ENCODE measurements around the gene JDP2.

JDP2 gene

DNA sequence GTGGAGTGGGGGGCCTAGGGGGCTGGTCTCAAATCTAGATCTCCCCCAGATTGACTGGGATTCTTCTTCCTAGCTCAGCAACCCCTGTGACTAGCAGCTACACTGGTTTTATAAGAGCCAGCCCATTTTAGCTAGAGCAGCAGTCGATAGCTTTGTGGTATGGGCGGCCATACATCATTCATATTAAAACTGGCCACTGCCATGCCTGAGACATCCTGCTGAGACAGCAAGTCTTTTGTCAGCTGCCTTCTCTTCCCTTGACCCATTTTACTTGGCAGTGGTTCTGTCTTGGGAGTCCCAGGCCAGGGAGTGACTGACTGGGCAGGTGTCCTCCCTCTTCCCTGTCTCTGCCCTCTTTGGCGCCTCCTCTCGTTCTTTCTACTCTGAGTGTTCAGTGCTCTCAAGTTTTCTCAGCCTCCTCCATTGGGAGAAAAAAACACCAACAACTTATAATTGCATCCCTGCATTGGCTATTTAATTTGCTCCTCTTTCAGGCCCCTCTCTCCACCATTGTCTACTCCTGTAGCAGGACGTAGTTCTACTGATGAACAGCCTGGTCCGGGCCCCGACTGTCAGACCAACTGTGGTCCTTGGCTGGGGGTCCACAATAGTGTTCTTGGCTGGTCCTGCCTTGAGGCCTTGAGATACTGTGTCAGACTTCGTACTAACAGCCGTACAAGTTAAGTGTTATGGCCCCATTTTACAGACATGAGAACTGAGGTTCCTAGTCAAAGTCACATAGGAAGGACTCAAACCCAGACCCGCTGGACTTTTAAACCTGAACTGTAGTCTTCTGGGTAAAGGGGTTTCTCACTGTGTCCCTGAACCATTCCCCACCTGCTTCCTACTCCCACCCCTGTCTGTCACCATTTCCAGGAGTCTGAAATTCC, 18.3 kb upstream of the JDP2 start:
- in situ Hi-C loops (cut with MboI; ENCODE audit: low sequenced_read_pairs), result no loop called here

DNA sequence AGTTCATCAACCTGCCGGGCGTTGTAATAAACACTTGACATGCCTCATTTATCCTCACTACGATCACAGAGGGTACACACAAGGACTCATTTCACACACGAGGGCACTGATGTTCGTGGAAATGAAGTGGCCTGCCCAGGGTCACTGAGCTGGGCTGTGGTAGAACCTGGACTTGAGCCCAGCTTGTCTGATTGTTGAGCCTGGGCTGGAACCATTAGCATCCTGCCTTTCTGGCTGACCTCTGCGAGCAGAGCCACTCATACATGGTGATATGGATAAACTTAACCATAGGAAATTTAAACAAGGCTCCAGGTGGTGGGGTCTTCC, 16.6 kb upstream of the JDP2 start:
- in situ Hi-C loops (cut with MboI; ENCODE audit: low sequenced_read_pairs), result no loop called here

DNA sequence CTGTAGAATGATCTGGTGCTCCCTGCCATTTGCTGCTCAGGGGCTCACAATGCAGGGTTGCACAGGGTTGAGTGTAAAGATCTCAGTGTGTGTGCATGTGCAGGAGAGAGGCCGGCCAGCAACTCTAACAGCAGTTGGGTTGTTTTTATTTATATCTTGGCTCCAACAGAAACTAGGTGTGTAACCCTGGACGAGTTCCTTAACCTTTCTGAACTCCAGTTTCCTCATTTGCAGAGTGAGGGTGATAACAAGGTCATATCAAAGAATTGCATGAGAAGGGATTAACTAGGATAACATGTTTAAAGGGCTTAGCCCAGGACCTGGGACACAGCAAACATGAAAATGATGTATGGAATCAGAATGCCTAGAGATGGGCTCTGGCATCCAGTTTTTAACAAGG, 14.8 kb upstream of the JDP2 start:
- in situ Hi-C loops (cut with MboI; ENCODE audit: low sequenced_read_pairs), result no loop called here

DNA sequence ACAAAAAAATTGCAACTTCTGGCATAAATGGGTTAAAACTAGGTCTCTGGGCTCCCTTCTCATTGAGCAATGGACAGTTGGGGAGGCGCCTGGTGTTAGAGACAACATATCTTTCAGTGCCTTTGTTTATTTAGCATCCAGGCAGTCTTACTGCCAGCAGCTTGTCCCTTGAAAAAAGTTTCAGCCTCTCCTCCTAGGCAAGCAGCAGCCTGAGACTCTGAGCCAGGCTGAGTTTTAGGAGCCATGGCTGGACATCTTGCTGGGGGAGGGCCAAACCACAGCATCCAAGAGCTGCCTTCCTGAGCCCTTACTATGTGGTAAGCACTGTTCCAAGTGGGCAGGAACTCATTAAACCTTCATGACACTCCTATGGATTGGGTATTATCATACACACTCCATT, 10.1 kb upstream of the JDP2 start:
- in situ Hi-C loops (cut with MboI; ENCODE audit: low sequenced_read_pairs), result no loop called here

DNA sequence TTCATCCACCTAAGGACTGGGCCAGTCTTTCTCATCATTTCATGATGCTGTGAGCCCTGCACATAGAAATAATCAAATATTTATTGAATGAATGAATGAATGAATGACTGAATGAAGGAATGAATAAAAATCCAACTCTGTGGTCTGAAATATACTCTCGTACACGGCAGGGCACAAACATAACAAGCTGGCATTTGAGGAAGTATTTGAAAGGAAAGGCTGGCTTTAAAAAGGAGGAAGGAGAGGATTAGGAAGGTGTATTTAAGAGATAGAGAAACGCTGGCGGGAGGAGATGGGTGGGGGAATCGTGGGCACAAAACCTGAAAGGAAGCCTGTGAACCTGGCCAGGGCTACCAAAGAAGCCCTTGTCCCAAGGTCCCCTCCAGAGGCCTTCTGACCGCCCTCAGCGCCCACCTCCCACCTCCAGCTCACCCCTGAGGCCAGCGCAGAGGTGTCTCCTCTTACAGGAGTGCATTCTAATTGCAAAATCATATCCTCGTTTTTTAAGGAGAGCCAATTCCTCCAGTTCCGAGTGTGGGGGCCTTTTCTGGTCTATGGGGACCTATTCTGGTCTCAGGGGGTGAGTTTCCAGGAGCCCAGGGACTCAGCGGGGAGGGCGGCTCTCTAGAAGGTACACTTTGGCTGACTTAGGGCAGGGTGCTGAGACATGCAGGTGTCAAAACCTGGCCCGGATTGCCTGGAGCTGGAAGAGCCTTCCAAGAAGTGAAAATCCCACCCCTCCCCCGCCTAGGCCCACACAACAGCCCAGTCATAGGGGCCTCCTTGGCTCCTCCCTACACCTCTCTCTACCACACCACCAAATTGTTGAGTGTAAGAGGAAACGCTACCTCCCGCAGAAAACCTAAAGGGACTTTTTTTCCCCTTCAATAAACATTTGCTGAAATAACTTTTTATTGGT, 8.7 kb upstream of the JDP2 start:
- in situ Hi-C loops (cut with MboI; ENCODE audit: low sequenced_read_pairs), result no loop called here

DNA sequence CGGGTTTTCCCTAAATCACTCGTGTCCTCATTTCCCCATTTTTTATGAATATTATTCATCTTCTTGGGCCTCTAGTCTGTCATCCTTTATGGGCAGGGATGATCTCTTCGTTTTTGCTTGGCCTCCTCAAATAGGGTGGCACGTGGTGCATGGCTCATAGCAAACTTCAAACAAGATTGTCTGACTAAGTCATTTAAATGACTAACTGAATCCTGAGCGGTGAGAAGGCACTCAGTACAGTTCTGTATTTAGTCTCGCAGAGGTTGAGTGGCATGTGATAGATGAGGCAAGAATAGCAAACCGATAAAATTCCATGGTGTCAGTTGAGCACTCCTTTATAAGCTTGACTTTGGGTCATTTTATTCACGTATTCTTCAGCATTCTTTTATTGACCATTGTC, 5.7 kb upstream of the JDP2 start:
- in situ Hi-C loops (cut with MboI; ENCODE audit: low sequenced_read_pairs), result no loop called here

DNA sequence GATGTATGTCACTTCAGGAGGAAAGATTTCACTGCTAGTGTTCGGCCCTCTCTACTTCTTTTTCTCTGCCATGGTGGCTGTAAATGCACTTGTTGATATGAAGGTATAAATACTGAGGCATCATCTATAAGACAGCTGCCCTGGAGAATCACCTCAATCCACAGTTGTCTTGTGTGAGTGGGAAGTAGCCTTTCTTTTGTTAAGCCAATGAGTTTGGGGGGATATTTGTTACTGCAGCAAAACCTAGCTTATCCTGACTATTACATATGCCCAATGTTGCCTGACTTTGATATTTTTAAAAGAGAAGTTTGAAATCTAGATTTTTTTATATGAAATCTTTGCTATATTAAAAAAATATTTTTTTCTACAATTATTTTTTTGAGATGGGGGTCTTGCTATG, 3.3 kb upstream of the JDP2 start:
- in situ Hi-C loops (cut with MboI; ENCODE audit: low sequenced_read_pairs), result no loop called here

DNA sequence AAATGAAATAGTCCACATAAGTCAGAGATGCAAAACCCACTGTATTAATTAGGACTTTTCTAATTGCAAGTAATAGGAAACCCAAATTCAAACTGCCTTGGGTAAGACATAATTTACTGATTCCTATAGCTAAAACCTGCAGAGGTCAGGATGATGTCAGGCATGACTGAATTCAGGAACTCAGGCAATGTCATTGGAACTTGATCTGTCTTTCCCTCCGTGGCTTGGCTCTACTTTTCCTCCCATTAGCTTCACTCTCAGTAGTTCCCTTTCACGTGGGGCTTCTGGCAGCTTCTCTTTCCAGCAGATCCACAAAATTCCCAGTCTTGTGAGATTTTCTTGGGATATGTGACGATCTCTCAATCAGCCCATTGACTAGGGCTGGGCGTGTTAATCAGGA, 2.4 kb upstream of the JDP2 start:
- in situ Hi-C loops (cut with MboI; ENCODE audit: low sequenced_read_pairs), result no loop called here

DNA sequence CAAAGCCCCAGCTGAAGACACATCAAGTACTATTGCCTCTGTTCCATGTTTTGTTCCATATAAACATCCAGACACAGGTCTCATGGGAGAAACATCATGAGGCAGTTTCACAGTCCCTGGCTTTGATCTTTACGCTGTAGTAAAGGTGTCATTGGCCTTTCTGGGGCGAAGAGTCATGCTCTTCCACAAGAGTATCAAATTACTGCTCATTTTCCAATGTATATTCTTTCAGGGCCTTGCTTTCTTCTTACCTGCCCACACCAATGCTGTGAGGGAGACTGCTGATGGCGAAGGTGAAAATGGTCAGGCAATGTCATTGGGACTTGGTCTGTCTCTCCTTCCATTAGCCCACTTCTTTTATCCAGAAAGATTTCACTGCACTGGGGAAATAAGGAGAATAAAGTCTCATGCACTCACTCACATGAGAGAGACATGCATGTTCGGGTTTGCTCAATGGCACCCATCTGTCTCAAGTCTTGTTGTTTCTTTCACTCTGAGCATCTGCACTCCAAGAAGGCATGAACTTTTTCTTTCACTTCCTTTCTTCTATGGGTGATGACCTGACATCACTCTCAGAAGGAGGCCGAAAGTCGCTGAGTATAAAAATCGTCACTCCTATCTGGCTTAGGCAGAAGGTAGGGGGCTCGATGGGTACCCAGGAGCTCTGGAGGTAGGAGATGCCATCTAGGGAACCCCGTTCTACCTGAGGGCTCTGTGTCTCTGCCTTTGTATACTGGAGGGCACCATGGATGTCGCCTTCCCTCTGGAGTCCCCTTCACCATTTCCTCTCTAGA, 1.3 kb upstream of the JDP2 start:
- in situ Hi-C loops (cut with MboI; ENCODE audit: low sequenced_read_pairs), result no loop called here

DNA sequence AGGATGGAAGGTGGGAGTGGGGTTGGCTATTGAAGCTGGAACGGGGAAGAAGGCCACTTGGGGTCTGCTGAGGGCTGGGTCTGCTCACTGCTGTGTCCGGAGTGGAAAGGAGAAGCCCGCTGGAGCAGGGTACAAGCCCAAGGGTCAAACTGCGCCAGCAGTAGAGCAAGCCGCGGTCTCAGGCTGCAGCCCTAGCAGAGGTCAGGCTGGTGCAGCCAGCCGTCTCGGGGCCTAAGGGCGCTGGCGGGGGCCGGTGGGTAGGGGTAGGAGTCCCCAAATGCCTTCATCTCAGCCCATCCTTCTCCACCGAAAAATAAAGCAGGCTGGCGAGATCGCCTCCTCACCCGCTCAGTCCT, 718 bp upstream of the JDP2 start:
- in situ Hi-C loops (cut with MboI; ENCODE audit: low sequenced_read_pairs), result no loop called here

DNA sequence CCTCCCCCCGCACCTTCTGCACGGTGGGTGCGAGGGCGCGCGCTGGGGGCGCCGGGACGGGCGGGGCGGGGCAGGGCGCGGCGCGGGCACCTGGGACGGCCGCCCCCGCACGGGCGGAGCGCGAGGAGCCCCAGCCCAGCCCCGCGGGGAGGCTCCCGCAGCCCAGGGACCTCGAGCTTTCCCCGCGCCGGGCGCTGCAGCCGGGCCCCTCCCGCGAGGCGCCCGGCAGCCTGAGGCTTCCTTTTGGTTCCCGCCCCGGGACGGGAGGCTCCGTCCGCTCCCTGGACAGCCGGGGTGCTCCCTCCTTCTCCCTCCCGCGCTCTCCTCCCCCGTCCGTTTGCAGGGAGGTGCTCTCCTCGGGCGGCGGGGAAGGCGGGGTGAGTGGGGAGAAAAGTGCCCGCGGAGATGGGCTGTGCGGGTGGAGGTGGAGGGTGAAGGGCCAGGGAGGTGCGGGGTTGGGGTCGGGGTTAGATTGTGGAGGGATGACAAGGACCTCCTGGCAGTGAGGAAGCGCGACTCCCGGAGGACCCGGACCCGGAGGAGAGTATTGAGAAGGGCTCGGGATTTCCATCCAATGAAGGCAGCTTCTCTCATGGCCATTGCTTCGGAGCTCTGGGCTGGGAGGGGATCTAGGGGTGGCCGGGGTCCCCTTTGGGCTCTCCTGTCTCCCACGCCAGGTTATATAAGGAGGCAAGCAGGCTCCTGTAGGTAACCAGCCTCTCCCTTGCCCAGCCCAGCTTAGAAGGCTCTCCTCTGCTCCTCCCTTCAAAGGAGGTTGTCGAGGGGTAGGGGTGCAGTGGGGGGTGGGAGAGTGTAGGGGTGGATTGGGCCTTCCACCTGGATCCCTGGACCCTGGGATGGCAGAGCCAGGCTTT, 645 bp downstream of the JDP2 start:
- in situ Hi-C loops (cut with MboI; ENCODE audit: low sequenced_read_pairs), result no loop called here

DNA sequence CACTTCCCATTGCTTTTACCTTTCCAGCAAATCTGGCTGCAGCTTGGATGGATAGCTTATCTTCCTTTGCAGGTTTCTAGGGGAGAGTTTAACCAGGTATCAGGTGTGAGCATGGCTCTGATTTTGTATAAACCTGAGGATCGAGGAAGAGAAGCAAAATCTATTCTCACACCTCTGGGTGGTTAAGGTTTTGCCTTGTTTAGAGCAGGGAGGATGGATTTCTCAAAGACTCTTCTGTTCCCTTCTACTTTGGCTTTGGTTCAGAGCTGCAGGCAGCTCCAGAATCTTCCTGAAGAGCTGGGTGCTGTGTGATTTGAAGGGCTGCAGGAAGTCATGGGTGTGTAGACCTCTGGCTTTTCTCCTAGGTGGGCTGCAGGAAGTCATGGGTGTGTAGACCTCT, 1.7 kb downstream of the JDP2 start:
- in situ Hi-C loops (cut with MboI; ENCODE audit: low sequenced_read_pairs), result no loop called here

DNA sequence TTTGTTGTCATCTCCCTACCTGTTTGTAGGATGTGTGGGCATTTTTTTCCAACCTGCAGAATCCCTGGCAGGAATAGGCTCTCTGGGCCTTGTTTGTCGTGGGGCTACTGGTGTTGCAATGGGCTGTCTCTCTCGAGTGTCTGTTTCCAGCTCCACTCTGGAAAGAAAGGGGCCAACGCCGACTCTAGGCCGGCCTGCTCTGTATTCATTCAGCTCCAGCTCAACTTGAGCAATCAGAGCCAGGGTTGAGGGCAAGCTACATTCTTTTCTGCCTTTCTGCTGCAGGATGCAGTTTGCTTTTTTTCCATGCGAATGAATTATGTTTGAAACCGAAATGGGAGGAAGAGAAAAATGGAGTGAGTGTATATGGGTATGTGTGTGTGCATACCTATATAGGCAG, 2.3 kb downstream of the JDP2 start:
- in situ Hi-C loops (cut with MboI; ENCODE audit: low sequenced_read_pairs), result no loop called here

DNA sequence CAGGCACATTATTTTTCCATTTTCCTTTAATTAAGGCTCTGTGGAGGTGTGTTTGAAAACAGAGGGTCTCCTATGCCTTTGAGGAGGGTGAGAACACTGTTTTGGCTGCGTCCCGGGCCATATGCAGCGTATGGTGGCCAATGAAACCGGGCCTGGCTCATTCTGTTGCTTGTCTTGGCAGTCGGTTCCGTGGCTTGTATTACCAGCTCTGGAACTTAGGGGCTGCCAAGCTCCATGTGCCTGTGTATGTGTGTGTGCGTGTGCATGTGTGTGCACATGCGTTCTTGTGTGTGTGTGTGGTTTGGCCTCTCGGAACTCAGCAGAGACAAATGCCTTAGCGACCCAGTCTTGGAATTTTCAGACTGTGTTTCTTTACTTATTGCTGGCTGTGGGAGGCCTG, 2.7 kb downstream of the JDP2 start:
- in situ Hi-C loops (cut with MboI; ENCODE audit: low sequenced_read_pairs), result no loop called here

DNA sequence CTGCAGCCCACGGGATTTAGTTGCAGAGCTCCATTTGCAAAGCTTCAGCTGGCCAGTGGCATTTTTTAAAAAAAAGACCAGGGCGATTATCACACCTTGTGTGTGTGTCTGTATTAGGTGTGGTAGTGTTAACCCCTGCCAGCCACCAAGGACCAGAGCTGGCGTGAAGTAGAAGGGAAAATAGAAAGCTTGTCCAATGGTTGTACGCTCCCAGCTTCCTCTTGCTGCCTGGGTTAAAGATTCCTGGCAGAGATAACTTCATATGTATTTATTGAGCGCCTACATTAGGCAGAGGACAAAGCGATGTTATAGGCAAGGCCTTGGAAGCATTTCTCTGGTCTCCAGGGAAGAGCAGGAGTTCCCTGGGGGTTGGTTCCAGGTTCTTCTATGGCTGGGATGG, 3.2 kb downstream of the JDP2 start:
- in situ Hi-C loops (cut with MboI; ENCODE audit: low sequenced_read_pairs), result no loop called here

DNA sequence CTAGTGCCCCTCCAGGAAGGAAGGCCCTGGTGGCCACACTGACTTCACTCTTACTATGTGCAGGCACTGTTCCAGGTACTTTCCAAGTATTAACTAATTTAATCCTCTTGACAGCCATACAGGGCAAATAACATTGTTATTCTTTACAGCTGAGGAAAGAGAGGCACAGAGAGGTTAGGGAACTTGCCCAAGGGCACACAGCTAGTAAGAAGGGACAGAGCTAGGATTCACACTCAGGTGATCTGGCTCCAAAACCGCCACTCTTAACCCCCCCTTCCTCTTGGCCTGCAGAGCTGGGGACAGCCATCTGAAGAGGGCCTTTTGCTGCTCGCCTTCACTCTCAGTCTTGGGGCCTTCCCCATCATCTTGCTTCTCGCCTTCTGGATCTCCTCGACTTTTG, 4.0 kb downstream of the JDP2 start:
- in situ Hi-C loops (cut with MboI; ENCODE audit: low sequenced_read_pairs), result no loop called here

DNA sequence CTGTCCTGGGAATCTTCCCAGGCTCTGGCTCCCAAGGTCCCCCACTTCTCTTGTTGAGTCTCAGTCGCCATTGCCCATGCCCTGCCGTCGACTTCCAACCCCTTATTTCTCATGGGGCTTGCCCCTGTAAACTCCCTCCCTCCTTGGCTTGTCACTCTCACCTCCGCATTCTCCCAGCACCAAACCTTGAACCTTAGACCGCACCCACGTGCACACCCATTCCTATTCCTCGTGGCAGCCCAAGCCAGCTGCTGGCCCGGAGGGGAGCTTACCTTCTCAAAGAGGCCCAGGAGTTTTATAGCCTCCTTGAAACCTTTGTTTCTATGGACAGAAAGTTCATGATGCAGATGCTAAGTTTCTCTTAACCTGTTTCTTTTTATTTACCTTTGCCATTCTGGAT, 4.6 kb downstream of the JDP2 start:
- in situ Hi-C loops (cut with MboI; ENCODE audit: low sequenced_read_pairs), result no loop called here

DNA sequence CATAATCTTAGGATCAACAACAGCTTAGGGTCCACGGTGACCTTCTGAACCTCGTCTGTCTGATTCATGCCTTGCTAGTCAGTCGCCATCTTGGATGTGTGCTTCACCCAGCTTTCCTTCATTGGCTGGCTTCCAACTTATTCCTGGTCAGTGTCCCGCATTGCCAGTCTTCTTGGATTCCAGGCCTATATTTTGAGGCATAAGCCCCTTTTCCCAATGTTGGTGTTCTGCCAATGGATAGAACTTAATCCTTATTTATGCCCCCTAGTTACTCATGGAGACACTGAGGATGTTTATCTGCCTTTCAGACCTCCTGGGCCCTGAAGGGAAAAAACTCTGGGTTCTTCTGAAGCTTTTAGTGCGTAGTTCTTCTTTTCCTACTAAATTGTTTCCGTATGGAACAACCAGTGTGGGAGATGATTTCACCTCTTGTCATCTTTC, 5.8 kb downstream of the JDP2 start:
- in situ Hi-C loops (cut with MboI; ENCODE audit: low sequenced_read_pairs), result no loop called here

DNA sequence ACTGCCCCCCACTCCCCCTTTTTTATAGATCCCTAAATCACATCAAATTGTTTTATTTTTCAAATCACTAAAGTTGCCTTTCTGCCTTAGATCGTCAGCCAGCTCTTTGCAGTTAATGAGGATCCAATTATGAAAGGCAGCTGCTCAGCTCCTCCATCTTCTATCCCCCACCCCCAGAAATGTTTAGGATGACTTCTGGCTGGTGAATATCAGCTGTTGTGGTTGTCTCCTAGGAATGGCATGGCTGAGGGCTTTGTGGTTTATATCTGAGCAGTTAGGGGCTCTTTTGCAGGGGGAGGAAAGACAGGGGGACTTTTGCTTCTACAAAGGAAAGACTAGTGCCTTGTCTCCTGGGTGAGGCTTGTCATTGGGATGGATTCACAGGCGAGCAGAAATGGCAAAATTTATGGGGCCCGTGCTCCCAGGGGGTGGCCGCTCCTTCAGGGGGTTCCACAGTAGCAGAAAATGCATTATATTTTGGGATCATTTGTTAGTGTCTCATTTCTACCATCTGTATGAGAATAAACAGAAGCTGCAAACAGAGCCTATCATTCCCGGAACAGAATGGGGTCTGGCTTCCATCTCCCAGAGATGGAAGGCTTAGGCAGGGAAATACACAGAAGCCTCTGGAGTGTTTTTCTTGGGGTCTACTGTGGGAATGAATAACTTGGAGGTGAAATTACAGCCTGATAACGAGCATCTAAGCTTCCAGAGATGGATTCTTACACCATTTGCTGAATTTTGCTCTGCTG, 6.5 kb downstream of the JDP2 start:
- in situ Hi-C loops (cut with MboI; ENCODE audit: low sequenced_read_pairs), result no loop called here

DNA sequence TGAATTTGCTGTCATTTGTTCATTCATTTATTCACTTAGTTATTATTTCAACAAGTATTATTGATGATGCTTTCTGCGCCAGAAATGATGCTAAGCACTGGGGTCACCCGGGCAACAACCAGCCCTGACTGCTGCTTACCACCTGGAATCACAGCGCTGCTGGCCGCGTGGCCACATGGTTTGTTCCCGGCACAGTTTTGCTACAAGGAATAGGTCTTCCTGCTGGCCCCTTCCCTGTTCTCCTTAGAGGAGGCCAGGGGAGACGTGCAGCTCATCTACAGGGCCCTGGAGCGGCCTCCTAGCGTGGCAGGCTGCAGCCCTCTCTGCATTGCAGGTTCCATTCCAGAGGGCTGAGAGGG, 7.0 kb downstream of the JDP2 start:
- in situ Hi-C loops (cut with MboI; ENCODE audit: low sequenced_read_pairs), result no loop called here

Data from hTERT RPE-1 (cell line).